ENCODE measurements around the gene SORCS3. TPM values are rescaled to one million over a fixed set of nuclear protein-coding genes. Genes with fewer than 3 reads are reported as not detected.

Gene SORCS3
- total and polyA plus RNA-seq, 2 experiments from 2014 or later = not detected

DNA sequence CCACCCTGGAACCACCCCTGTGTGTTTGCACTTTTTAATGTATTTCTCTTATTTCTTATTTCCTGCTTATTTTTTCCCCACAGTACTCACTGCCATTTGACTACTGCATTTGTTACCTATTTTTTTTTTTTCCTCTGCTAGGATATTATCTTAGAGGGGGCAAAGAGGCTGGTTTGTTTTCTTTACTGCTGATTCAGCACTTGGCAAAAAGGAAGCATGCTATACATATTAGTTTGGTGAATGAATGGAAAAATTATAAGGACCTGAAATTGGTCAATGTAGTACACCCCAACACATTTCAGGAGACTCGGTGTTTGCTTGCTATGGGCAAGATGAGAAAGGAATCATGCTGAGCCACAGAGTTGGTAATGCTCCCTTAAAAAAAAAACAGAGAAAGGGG lies 193.5 kb downstream of the SORCS3 start:
- in situ Hi-C loops (cut with MboI) = no loop called here

GRCh38 chr10:104835422-104835821 lies 194.3 kb downstream of the SORCS3 start:
- H3K9me2 ChIP-seq (ENCODE audit: insufficient read depth) = no peaks in the 10 kb centered on the region
- no peak for DNase-seq
- H3K9ac ChIP-seq = no peak overlapping the region
- no peaks in the 10 kb centered on the region for H3K9me3 ChIP-seq (ENCODE audit: low read depth)
- no peak overlapping the region for H3K4me3 ChIP-seq
- no peak overlapping the region for H2AFZ ChIP-seq
- H3K27me3 ChIP-seq (replicated peaks; ENCODE audit: insufficient read depth) = no peaks in the 10 kb centered on the region
- H3K27ac ChIP-seq = no peak overlapping the region
- in situ Hi-C loops (cut with MboI) = no loop called here
- no peaks in the 10 kb centered on the region for H3K4me1 ChIP-seq (ENCODE audit: insufficient read depth)
- no peak overlapping the region for H3K4me2 ChIP-seq (ENCODE audit: unreplicated experiment)
- 18 to 29% methylated on average over 2 of the region's 2 CpGs for WGBS, 2 experiments (ENCODE audit: low coverage in 1 of 2, low lambda C conversion rate in 2 of 2, missing lambda C conversion rate in 2 of 2)
- no peaks in the 10 kb centered on the region for H3K36me3 ChIP-seq (ENCODE audit: low read depth)
- no peaks in the 10 kb centered on the region for H3K79me2 ChIP-seq (ENCODE audit: insufficient read depth)
- TF ChIP-seq EZH2phosphoT487 (IDR thresholded peaks at IDR 0.05; ENCODE audit: insufficient read depth, low read depth) (no peak), EZH2 (IDR thresholded peaks at IDR 0.05; ENCODE audit: insufficient read depth, poor library complexity, severe bottlenecking) (no peak)
- no peaks in the 10 kb centered on the region for H3F3A ChIP-seq (ENCODE audit: insufficient read depth)
- no peaks in the 10 kb centered on the region for H4K20me1 ChIP-seq (ENCODE audit: insufficient read depth)

More for the DNA sequence above, 193.5 kb downstream of the SORCS3 start:
- WGBS, 2 experiments (ENCODE audit: low coverage in 1 of 2, low lambda C conversion rate in 2 of 2, missing lambda C conversion rate in 2 of 2) = 43 to 45% methylated on average over 1 of the region's 1 CpG
- H3K9me3 ChIP-seq (ENCODE audit: low read depth) = no peaks in the 10 kb centered on the region
- H3K27me3 ChIP-seq (replicated peaks; ENCODE audit: insufficient read depth) = no peaks in the 10 kb centered on the region
- no peaks in the 10 kb centered on the region for H4K20me1 ChIP-seq (ENCODE audit: insufficient read depth)
- H3K4me1 ChIP-seq (ENCODE audit: insufficient read depth) = no peaks in the 10 kb centered on the region
- no peak overlapping the region for H2AFZ ChIP-seq
- no peaks in the 10 kb centered on the region for H3K79me2 ChIP-seq (ENCODE audit: insufficient read depth)
- no peak overlapping the region for H3K27ac ChIP-seq
- H3K36me3 ChIP-seq (ENCODE audit: low read depth) = no peaks in the 10 kb centered on the region
- TF ChIP-seq EZH2 (IDR thresholded peaks at IDR 0.05; ENCODE audit: insufficient read depth, poor library complexity, severe bottlenecking) (no peak), EZH2phosphoT487 (IDR thresholded peaks at IDR 0.05; ENCODE audit: insufficient read depth, low read depth) (no peak)
- no peak overlapping the region for H3K4me2 ChIP-seq (ENCODE audit: unreplicated experiment)
- H3K9ac ChIP-seq = no peak overlapping the region
- no peaks in the 10 kb centered on the region for H3K9me2 ChIP-seq (ENCODE audit: insufficient read depth)
- no peak for DNase-seq
- H3K4me3 ChIP-seq = no peak overlapping the region
- H3F3A ChIP-seq (ENCODE audit: insufficient read depth) = no peaks in the 10 kb centered on the region

- Histone ChIP-seq H3K4me2 (ENCODE audit: unreplicated experiment) (no peak overlapping the region), H3K4me1 (ENCODE audit: insufficient read depth) (no peaks in the 10 kb centered on the region), H3K9me3 (ENCODE audit: low read depth) (no peaks in the 10 kb centered on the region), H3K4me3 (no peak overlapping the region), H3K36me3 (ENCODE audit: low read depth) (no peaks in the 10 kb centered on the region), H3K9ac (no peak overlapping the region), H2AFZ (no peak overlapping the region), H3F3A (ENCODE audit: insufficient read depth) (no peaks in the 10 kb centered on the region), H4K20me1 (ENCODE audit: insufficient read depth) (no peaks in the 10 kb centered on the region), H3K27me3 (replicated peaks; ENCODE audit: insufficient read depth) (no peaks in the 10 kb centered on the region), H3K9me2 (ENCODE audit: insufficient read depth) (no peaks in the 10 kb centered on the region), H3K27ac (no peak overlapping the region), H3K79me2 (ENCODE audit: insufficient read depth) (no peaks in the 10 kb centered on the region)
- in situ Hi-C loops (cut with MboI) = no loop called here
- DNase-seq = no peak
- 24 to 41% methylated on average over 3 of the region's 3 CpGs for WGBS, 2 experiments (ENCODE audit: low coverage in 1 of 2, low lambda C conversion rate in 2 of 2, missing lambda C conversion rate in 2 of 2)
- TF ChIP-seq EZH2 (IDR thresholded peaks at IDR 0.05; ENCODE audit: insufficient read depth, poor library complexity, severe bottlenecking) (no peak), EZH2phosphoT487 (IDR thresholded peaks at IDR 0.05; ENCODE audit: insufficient read depth, low read depth) (no peak)
Observed at GRCh38 chr10:104842704-104843103, 201.6 kb downstream of the SORCS3 start.

DNA sequence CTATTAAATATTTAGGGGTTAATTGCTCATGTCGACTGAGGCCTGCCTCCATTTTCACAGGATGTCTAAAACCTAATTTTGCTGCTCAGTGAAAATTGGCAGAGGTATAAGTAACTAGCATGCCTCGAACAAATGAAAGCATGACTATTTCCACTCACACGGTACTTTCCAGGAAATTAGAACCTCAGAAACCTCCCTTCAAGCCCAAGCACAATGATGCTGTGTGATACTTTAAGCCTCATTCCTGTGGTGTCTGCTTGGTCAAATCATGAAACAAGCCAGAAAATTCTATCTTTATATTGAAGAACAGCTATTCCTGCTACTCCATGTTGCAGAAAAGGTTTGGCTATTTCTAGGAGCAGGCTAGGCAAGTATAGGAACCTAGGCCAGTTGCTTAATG lies 203.0 kb downstream of the SORCS3 start:
- Histone ChIP-seq H3K36me3 (ENCODE audit: low read depth) (no peaks in the 10 kb centered on the region), H3K79me2 (ENCODE audit: insufficient read depth) (no peaks in the 10 kb centered on the region), H2AFZ (no peak overlapping the region), H3K9ac (no peak overlapping the region), H3K9me2 (ENCODE audit: insufficient read depth) (no peaks in the 10 kb centered on the region), H3K4me1 (ENCODE audit: insufficient read depth) (no peaks in the 10 kb centered on the region), H3K9me3 (ENCODE audit: low read depth) (no peaks in the 10 kb centered on the region), H4K20me1 (ENCODE audit: insufficient read depth) (no peaks in the 10 kb centered on the region), H3K27ac (no peak overlapping the region), H3K4me3 (no peak overlapping the region), H3K27me3 (replicated peaks; ENCODE audit: insufficient read depth) (no peaks in the 10 kb centered on the region), H3F3A (ENCODE audit: insufficient read depth) (no peaks in the 10 kb centered on the region), H3K4me2 (ENCODE audit: unreplicated experiment) (no peak overlapping the region)
- no peak for TF ChIP-seq EZH2 (IDR thresholded peaks at IDR 0.05; ENCODE audit: insufficient read depth, poor library complexity, severe bottlenecking)
- no peak for TF ChIP-seq EZH2phosphoT487 (IDR thresholded peaks at IDR 0.05; ENCODE audit: insufficient read depth, low read depth)
- DNase-seq = no peak
- WGBS, 2 experiments (ENCODE audit: low coverage in 1 of 2, low lambda C conversion rate in 2 of 2, missing lambda C conversion rate in 2 of 2) = 19 to 26% methylated on average over 3 of the region's 3 CpGs
- in situ Hi-C loops (cut with MboI) = no loop called here

- Histone ChIP-seq H3K4me3 (no peak overlapping the region), H3K27ac (no peak overlapping the region), H3K79me2 (ENCODE audit: insufficient read depth) (no peaks in the 10 kb centered on the region), H3K4me1 (ENCODE audit: insufficient read depth) (no peaks in the 10 kb centered on the region), H3K27me3 (replicated peaks; ENCODE audit: insufficient read depth) (no peaks in the 10 kb centered on the region), H4K20me1 (ENCODE audit: insufficient read depth) (no peaks in the 10 kb centered on the region), H3K4me2 (ENCODE audit: unreplicated experiment) (no peak overlapping the region), H3K9me2 (ENCODE audit: insufficient read depth) (no peaks in the 10 kb centered on the region), H3K36me3 (ENCODE audit: low read depth) (no peaks in the 10 kb centered on the region), H3F3A (ENCODE audit: insufficient read depth) (no peaks in the 10 kb centered on the region), H3K9me3 (ENCODE audit: low read depth) (no peaks in the 10 kb centered on the region), H2AFZ (no peak overlapping the region), H3K9ac (no peak overlapping the region)
- TF ChIP-seq EZH2phosphoT487 (IDR thresholded peaks at IDR 0.05; ENCODE audit: insufficient read depth, low read depth) = no peak
- TF ChIP-seq EZH2 (IDR thresholded peaks at IDR 0.05; ENCODE audit: insufficient read depth, poor library complexity, severe bottlenecking) = no peak
- 61% methylated on average over 5 of the region's 5 CpGs for WGBS, 2 experiments (ENCODE audit: low coverage in 1 of 2, low lambda C conversion rate in 2 of 2, missing lambda C conversion rate in 2 of 2)
- in situ Hi-C loops (cut with MboI) = no loop called here
- DNase-seq = no peak
Observed at GRCh38 chr10:104850023-104850422, 208.9 kb downstream of the SORCS3 start.
